ENCODE measurements around the gene NMB.

NMB gene

DNA sequence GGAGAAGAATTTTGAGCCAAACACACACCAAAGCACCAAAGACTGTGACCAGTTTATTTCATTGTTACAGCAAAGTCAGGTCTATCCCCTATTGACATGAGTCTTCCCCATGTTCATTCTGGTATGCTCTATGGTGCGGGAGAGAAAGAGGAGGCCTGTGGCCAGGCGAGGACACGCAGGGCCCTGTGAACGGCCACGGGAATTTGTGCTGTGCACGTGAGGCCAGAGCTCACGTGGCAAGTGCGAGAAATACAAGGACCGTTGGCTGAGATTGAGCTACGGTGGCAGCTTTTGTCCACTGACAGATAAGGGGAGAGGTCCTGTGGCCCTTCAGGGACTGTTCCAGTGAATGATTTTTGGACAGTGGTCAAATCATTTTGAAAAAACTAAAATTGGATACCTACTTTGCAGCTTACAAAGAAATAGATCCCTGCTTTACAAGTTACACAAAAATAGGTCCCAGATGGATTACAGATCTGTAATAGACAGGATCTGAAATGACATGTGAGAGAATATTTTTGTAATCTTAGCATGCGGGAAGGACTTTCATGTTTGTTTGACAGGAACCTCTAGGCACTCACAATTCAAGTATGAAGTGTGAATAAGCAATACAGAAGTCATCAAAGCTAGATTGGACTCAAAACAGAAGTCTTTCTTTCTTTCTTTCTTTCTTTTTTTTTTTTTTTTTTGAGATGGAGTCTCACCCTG, 48.0 kb downstream of the NMB start:
- no peak for DNase-seq

- no peak for DNase-seq
Observed at GRCh38 chr15:84608707-84609284, 49.2 kb downstream of the NMB start.

DNA sequence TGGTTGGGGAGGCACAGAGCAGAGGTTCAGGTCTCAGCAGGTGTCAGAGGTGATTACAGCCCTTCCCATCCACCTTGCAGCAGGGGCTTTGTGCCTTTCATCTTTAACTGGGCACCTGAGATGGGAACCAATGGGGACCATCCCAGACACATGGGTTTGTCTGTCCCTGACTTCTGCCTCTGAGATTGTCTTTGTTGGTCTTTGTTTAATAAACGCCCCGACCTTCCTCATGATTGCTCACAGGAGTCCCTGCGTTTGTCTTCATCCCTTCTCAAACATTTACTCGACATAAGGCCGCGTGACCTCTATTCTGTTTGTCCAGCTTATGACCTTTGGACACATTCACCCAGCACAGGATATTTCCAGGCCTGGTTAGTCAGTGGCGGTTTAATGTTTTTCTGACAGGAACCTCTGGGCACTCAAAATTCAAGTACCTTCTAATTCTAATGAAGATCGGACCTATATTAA, 51.3 kb downstream of the NMB start:
- no peak for DNase-seq

DNA sequence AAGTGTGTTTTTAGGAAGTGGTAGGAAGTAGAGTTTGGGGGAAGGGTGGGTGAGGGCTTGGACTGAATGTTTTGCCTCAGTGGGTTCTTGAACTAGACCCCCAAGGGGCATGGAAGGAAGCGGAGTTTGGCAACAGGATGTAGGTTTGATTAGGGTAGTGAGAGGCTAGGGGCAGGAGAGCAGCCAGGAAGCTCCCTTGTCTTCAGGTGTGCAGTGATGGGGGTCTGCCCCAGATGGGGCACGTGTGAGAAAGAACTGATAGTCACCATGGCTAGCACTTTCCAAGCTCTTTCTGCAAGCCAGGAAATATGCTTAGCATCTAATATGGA, 52.5 kb downstream of the NMB start:
- DNase-seq = no peak
